ENCODE measurements around the gene DNAJA4. TPM values are rescaled to one million over a fixed set of nuclear protein-coding genes. Genes with fewer than 3 reads are reported as not detected.
"Not testable (repeated sequence)": the region's sequence is repeated elsewhere in the genome, so short reads cannot be mapped to it uniquely, and the experiment has no call there.

Gene DNAJA4
- total and polyA plus RNA-seq, 5 donors from 2014 or later: 9.5 to 33.2 (median 9.9) TPM

GRCh38 chr15:78245392-78245791 lies 19.0 kb upstream of the DNAJA4 start:
- H3K4me1 ChIP-seq (ENCODE audit: control insufficient read depth, insufficient read depth, low read length, poor library complexity, severe bottlenecking); ATAC-seq (ENCODE audit: low read depth in 2 of 2); H3K36me3 Mint-ChIP-seq; H3K9me3 Mint-ChIP-seq; H3K36me3 ChIP-seq (ENCODE audit: control insufficient read depth, insufficient read depth, low read length); H3K9me3 ChIP-seq (ENCODE audit: control insufficient read depth in 2 of 2, low read length in 2 of 2); DNase-seq; H3K27ac ChIP-seq (ENCODE audit: insufficient read depth, low read length, poor library complexity, severe bottlenecking); H3K27ac Mint-ChIP-seq; H3K4me3 ChIP-seq (ENCODE audit: low read depth, low read length); H3K27me3 ChIP-seq (ENCODE audit: control insufficient read depth, insufficient read depth, low read length); H3K4me1 Mint-ChIP-seq; H3K4me3 Mint-ChIP-seq: not testable (repeated sequence)
- H3K27me3 Mint-ChIP-seq: peaks cover 22% of the 10 kb centered on the region

GRCh38 chr15:78245976-78246620 lies 18.3 kb upstream of the DNAJA4 start:
- not testable (repeated sequence) for H3K4me1 ChIP-seq (ENCODE audit: control insufficient read depth, insufficient read depth, low read length, poor library complexity, severe bottlenecking); H3K4me1 Mint-ChIP-seq; H3K27ac ChIP-seq (ENCODE audit: insufficient read depth, low read length, poor library complexity, severe bottlenecking); H3K4me3 Mint-ChIP-seq; H3K27me3 ChIP-seq (ENCODE audit: control insufficient read depth, insufficient read depth, low read length); H3K36me3 Mint-ChIP-seq; H3K9me3 ChIP-seq (ENCODE audit: control insufficient read depth in 2 of 2, low read length in 2 of 2); ATAC-seq (ENCODE audit: low read depth in 2 of 2); H3K27ac Mint-ChIP-seq; H3K4me3 ChIP-seq (ENCODE audit: low read depth, low read length); DNase-seq; H3K9me3 Mint-ChIP-seq; H3K36me3 ChIP-seq (ENCODE audit: control insufficient read depth, insufficient read depth, low read length)
- H3K27me3 Mint-ChIP-seq: peaks cover 18% of the 10 kb centered on the region

- Histone ChIP-seq H3K27ac (ENCODE audit: insufficient read depth, low read length, poor library complexity, severe bottlenecking) (no peak overlapping the region), H3K4me3 (ENCODE audit: low read depth, low read length) (no peak overlapping the region), H3K36me3 (ENCODE audit: control insufficient read depth, insufficient read depth, low read length) (no peaks in the 10 kb centered on the region), H3K27me3 (ENCODE audit: control insufficient read depth, insufficient read depth, low read length) (no peaks in the 10 kb centered on the region), H3K4me1 (ENCODE audit: control insufficient read depth, insufficient read depth, low read length, poor library complexity, severe bottlenecking) (no peaks in the 10 kb centered on the region), H3K9me3 (ENCODE audit: control insufficient read depth in 2 of 2, low read length in 2 of 2) (no peaks in the 10 kb centered on the region)
- no peaks in the 10 kb centered on the region for H3K9me3 Mint-ChIP-seq
- H3K27ac Mint-ChIP-seq: no peak overlapping the region
- H3K4me3 Mint-ChIP-seq: no peak overlapping the region
- peaks cover 18% of the 10 kb centered on the region for H3K27me3 Mint-ChIP-seq
- H3K4me1 Mint-ChIP-seq: no peaks in the 10 kb centered on the region
- DNase-seq: no peak
- no peaks in the 10 kb centered on the region for H3K36me3 Mint-ChIP-seq
- ATAC-seq (ENCODE audit: low read depth in 2 of 2): no peak
Observed at GRCh38 chr15:78247911-78248310, 16.5 kb upstream of the DNAJA4 start.

GRCh38 chr15:78249131-78249530 lies 15.2 kb upstream of the DNAJA4 start:
- no peak overlapping the region for H3K4me3 Mint-ChIP-seq
- H3K4me3 ChIP-seq (ENCODE audit: low read depth, low read length): no peak overlapping the region
- H3K27ac Mint-ChIP-seq: no peak overlapping the region
- ATAC-seq (ENCODE audit: low read depth in 2 of 2) (no peak), DNase-seq (no peak)
- H3K27ac ChIP-seq (ENCODE audit: insufficient read depth, low read length, poor library complexity, severe bottlenecking): no peak overlapping the region
- H3K36me3 Mint-ChIP-seq: no peaks in the 10 kb centered on the region
- peaks cover 18% of the 10 kb centered on the region for H3K27me3 Mint-ChIP-seq
- H3K4me1 Mint-ChIP-seq: no peaks in the 10 kb centered on the region
- no peaks in the 10 kb centered on the region for H3K4me1 ChIP-seq (ENCODE audit: control insufficient read depth, insufficient read depth, low read length, poor library complexity, severe bottlenecking)
- H3K27me3 ChIP-seq (ENCODE audit: control insufficient read depth, insufficient read depth, low read length): no peaks in the 10 kb centered on the region
- no peaks in the 10 kb centered on the region for H3K9me3 Mint-ChIP-seq
- H3K36me3 ChIP-seq (ENCODE audit: control insufficient read depth, insufficient read depth, low read length): no peaks in the 10 kb centered on the region
- H3K9me3 ChIP-seq (ENCODE audit: control insufficient read depth in 2 of 2, low read length in 2 of 2): no peaks in the 10 kb centered on the region

GRCh38 chr15:78251136-78251535 lies 13.2 kb upstream of the DNAJA4 start:
- no peak overlapping the region for H3K27ac ChIP-seq (ENCODE audit: insufficient read depth, low read length, poor library complexity, severe bottlenecking)
- no peaks in the 10 kb centered on the region for H3K36me3 Mint-ChIP-seq
- DNase-seq (no peak), ATAC-seq (ENCODE audit: low read depth in 2 of 2) (no peak)
- H3K4me1 ChIP-seq (ENCODE audit: control insufficient read depth, insufficient read depth, low read length, poor library complexity, severe bottlenecking): no peaks in the 10 kb centered on the region
- H3K27ac Mint-ChIP-seq: no peak overlapping the region
- no peaks in the 10 kb centered on the region for H3K4me1 Mint-ChIP-seq
- no peaks in the 10 kb centered on the region for H3K9me3 Mint-ChIP-seq
- no peaks in the 10 kb centered on the region for H3K36me3 ChIP-seq (ENCODE audit: control insufficient read depth, insufficient read depth, low read length)
- H3K9me3 ChIP-seq (ENCODE audit: control insufficient read depth in 2 of 2, low read length in 2 of 2): no peaks in the 10 kb centered on the region
- H3K27me3 ChIP-seq (ENCODE audit: control insufficient read depth, insufficient read depth, low read length): no peaks in the 10 kb centered on the region
- no peak overlapping the region for H3K4me3 ChIP-seq (ENCODE audit: low read depth, low read length)
- no peak overlapping the region for H3K4me3 Mint-ChIP-seq
- peaks cover 18% of the 10 kb centered on the region for H3K27me3 Mint-ChIP-seq

GRCh38 chr15:78255421-78256043 lies 8.8 kb upstream of the DNAJA4 start:
- Mint-ChIP-seq H3K9me3 (peaks cover 0 to 3% (median 0%) of the 10 kb centered on the region in 7 donors), H3K4me3 (no peak overlapping the region), H3K4me1 (no peaks in the 10 kb centered on the region), H3K36me3 (no peaks in the 10 kb centered on the region), H3K27ac (no peak overlapping the region), H3K27me3 (peaks cover 4% of the 10 kb centered on the region)
- Histone ChIP-seq H3K4me1 (ENCODE audit: control insufficient read depth, insufficient read depth, low read length, poor library complexity, severe bottlenecking) (no peaks in the 10 kb centered on the region), H3K9me3 (ENCODE audit: control insufficient read depth in 2 of 2, low read length in 2 of 2) (no peaks in the 10 kb centered on the region), H3K36me3 (ENCODE audit: control insufficient read depth, insufficient read depth, low read length) (no peaks in the 10 kb centered on the region), H3K4me3 (ENCODE audit: low read depth, low read length) (no peak overlapping the region), H3K27ac (ENCODE audit: insufficient read depth, low read length, poor library complexity, severe bottlenecking) (no peak overlapping the region), H3K27me3 (ENCODE audit: control insufficient read depth, insufficient read depth, low read length) (no peaks in the 10 kb centered on the region)
- ATAC-seq (ENCODE audit: low read depth in 2 of 2) (no peak), DNase-seq (no peak)

- Mint-ChIP-seq H3K4me1 (no peaks in the 10 kb centered on the region), H3K27ac (no peak overlapping the region), H3K4me3 (no peak overlapping the region), H3K36me3 (no peaks in the 10 kb centered on the region), H3K9me3 (peaks cover 0 to 3% (median 0%) of the 10 kb centered on the region in 7 donors), H3K27me3 (peaks cover 4% of the 10 kb centered on the region)
- H3K36me3 ChIP-seq (ENCODE audit: control insufficient read depth, insufficient read depth, low read length): no peaks in the 10 kb centered on the region
- DNase-seq: no peak
- no peaks in the 10 kb centered on the region for H3K4me1 ChIP-seq (ENCODE audit: control insufficient read depth, insufficient read depth, low read length, poor library complexity, severe bottlenecking)
- H3K27ac ChIP-seq (ENCODE audit: insufficient read depth, low read length, poor library complexity, severe bottlenecking): no peak overlapping the region
- ATAC-seq (ENCODE audit: low read depth in 2 of 2): no peak
- H3K27me3 ChIP-seq (ENCODE audit: control insufficient read depth, insufficient read depth, low read length): no peaks in the 10 kb centered on the region
- H3K9me3 ChIP-seq (ENCODE audit: control insufficient read depth in 2 of 2, low read length in 2 of 2): no peaks in the 10 kb centered on the region
- H3K4me3 ChIP-seq (ENCODE audit: low read depth, low read length): no peak overlapping the region
Observed at GRCh38 chr15:78256044-78256437, 8.3 kb upstream of the DNAJA4 start.

GRCh38 chr15:78257681-78258080 lies 6.7 kb upstream of the DNAJA4 start:
- Mint-ChIP-seq H3K36me3 (no peaks in the 10 kb centered on the region), H3K27me3 (peaks cover 4% of the 10 kb centered on the region), H3K27ac (no peak overlapping the region), H3K4me3 (no peak overlapping the region), H3K9me3 (peaks cover 0 to 3% (median 0%) of the 10 kb centered on the region in 7 donors), H3K4me1 (no peaks in the 10 kb centered on the region)
- Histone ChIP-seq H3K27me3 (ENCODE audit: control insufficient read depth, insufficient read depth, low read length) (no peaks in the 10 kb centered on the region), H3K9me3 (ENCODE audit: control insufficient read depth in 2 of 2, low read length in 2 of 2) (no peaks in the 10 kb centered on the region), H3K4me3 (ENCODE audit: low read depth, low read length) (no peak overlapping the region), H3K36me3 (ENCODE audit: control insufficient read depth, insufficient read depth, low read length) (no peaks in the 10 kb centered on the region), H3K27ac (ENCODE audit: insufficient read depth, low read length, poor library complexity, severe bottlenecking) (no peak overlapping the region), H3K4me1 (ENCODE audit: control insufficient read depth, insufficient read depth, low read length, poor library complexity, severe bottlenecking) (no peaks in the 10 kb centered on the region)
- ATAC-seq (ENCODE audit: low read depth in 2 of 2): no peak
- DNase-seq: no peak

Data from CD4-positive, CD25-positive, alpha-beta regulatory T cell (primary cell).